GM12892 (cell line): ENCODE measurements around the gene PHC2.

Experiments used
- POLR2A ChIP-seq: IDR thresholded peaks from 2 replicates; pipeline ENCODE4 v1.6.1; 2011; ENCODE audit warnings: low read depth, low read length, control low read depth
- POLR2AphosphoS5 ChIP-seq: IDR thresholded peaks from 2 replicates; pipeline ENCODE4 v1.6.1; 2011; ENCODE audit warnings: low read depth, low read length, control low read depth
- TAF1 ChIP-seq: IDR thresholded peaks from 2 replicates; pipeline ENCODE4 v1.6.1; 2011; ENCODE audit warnings: low read depth, mild to moderate bottlenecking, control low read depth, low read length, borderline replicate concordance

DNA sequence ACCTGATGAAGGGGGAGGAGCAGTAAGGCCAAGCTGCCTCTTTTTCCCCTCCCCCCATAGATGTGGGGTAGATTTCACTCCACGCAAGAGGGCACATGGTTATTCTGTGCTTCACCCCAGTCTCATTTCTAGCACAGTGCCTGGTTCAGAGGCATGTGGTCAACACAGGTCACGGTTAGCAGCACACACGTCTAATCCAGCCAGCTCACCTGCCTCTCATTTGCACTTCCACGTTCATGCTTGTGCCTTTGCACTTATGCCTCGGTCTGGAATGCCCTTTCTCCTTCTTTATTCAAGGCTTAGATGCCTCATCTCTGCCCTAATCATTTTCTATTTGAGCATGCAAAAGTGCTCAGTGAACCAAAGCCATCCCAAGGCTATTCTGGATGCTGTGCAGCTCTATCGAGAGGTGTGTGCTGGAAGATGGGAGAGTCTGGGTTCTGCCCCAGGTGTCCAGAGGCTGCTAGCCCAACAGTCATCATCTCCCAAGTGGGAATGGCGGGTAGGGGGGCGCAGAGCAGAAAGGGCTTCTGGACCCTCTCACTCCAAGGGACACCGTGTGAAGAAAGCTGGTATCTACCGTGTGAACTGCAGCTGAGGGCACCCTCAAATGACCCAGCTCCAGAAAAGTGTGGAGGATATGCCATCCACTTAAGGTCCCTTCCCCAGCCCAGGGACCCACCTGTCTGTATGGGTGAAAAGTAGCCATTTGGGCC is 107.9 kb downstream of the PHC2 start:
- 0 out of 2 replicates have a peak, but pooled peaks have one; percentile 30 for TF ChIP-seq POLR2A
- TF ChIP-seq POLR2AphosphoS5 = peak; percentile 75
- no peak for TF ChIP-seq TAF1
